NCI-H774 (cell line): Measurements from ENCODE around the gene CXCL17.

ENCODE experiments used
- DNase-seq: peaks from one replicate; lab custom pipeline; 2025; lab: John Stamatoyannopoulos, UW

Gene CXCL17

GRCh38 chr19:42397263-42398166 is 45.2 kb downstream of the CXCL17 start:
- DNase-seq = no peak

DNA sequence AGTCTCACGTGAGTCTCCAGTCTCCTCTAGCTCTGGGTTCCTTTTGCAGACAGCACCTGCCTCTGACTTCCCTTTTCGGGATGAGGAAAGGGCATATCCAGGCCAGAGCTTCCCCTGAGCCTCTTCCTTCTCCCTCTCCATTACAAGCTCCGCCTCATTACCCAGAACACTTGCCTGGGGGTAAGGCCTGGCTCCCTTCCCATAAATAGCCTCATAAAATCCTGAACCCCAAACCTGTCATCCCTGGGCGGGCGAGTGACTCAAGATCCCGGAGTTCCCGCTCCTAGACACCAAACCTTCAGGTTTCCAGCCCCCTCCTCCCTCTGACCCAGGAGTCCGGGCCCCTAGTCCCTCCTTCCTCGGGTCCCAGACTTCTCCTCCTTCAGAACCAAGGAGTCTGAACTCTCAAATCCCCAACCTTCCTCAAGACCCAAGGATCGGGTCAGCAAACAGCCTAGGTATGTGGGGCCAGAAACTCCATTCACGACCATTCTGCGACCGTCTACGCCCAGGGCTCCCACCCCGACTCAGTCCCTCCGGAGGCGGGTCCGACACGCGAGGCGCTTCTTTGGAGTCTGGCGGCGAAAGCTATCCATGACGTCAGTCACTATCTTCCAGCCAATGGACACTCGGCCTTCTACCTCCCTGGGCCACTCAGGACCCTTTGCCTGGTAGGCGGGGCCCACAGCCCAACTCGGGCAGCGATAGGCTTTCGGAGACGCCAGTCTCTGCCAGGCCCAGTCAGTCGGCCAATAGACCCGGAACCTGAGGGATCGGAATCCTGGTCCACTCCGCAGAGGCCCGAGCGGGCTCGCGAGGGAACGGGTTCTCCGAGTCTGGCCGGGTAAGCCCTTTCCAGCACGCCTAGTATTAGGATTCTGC is 46.1 kb downstream of the CXCL17 start:
- DNase-seq = peak; percentile 98

- DNase-seq = no peak
These were observed 48.0 kb downstream of the CXCL17 start for GRCh38 chr19:42394751-42395150.

GRCh38 chr19:42392165-42392564 is 50.6 kb downstream of the CXCL17 start:
- DNase-seq = no peak

DNA sequence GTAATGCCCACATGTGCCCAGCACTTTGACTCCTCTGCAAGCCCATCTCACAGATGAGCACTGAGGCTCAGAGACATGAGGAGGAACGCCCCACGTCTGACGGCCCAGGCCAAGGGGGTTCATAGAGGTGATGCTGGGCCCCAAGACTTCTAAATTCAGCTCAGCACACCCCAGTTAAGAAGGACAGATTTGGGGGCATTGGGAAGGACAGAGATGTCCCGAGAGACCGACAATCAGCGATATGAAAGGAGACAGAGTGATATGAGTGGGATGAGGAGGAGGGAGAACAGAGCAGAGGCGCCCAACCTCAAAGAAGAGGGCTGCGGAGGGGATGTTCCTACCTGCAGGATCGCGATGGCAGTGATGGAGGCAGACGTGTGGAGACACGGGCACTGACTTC is 52.8 kb downstream of the CXCL17 start, which contains the start of gene CNFN:
Gene CNFN, minus strand, starts transcription at position 399 of the 400 bp plus-strand sequence. CDS start 1,260 bp downstream, outside the sequence.
- no peak for DNase-seq

- DNase-seq = no peak
These were observed 53.8 kb downstream of the CXCL17 start for GRCh38 chr19:42388851-42389489.

GRCh38 chr19:42386974-42387707 is 55.6 kb downstream of the CXCL17 start:
- DNase-seq = peak; percentile 66

- DNase-seq = no peak
These were observed 62.6 kb downstream of the CXCL17 start for GRCh38 chr19:42380155-42380554.
